HG02870 (cell line): ENCODE results near the gene ATP6V0E1.
"Not testable (repeated sequence)": the region's sequence is repeated elsewhere in the genome, so short reads cannot be mapped to it uniquely, and the experiment has no call there.

Experiments
- ATAC-seq: cut with Tn5 transposase; IDR thresholded peaks from one replicate; pipeline ENCODE4 v1.9.1; 2021; ENCODE audit warnings: mild to moderate bottlenecking, moderate library complexity; ENCODE audit not compliant: unreplicated experiment

ATP6V0E1 gene

DNA sequence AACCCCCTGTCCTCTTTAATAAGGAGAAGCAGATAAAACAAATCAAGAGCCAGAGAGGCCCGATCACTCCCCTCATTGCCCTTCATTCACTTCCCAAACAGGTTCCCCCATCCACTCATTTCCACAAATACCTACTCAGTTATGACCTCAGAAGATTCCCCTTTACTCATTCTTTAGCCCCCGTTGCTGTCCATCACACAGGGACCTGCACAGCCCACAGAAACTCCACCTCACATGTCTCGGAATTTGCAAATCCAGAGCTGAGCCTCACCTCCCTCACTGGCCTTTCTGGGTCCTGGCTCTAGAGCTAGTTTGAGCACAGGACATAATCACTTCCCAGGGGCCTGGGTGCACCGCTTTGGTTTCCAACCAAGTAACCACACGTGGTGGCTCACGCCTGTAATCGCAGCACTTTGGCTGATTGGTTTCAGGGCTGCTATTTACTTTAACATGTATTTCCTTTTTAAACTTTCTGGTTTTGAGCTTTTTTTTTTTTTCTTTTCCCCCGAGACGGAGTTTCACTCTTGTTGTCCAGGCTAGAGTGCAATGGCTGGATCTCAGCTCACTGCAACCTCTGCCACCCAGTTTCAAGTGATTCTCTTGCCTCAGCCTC lies 17.8 kb downstream of the ATP6V0E1 start:
- peak; percentile 84 for ATAC-seq

DNA sequence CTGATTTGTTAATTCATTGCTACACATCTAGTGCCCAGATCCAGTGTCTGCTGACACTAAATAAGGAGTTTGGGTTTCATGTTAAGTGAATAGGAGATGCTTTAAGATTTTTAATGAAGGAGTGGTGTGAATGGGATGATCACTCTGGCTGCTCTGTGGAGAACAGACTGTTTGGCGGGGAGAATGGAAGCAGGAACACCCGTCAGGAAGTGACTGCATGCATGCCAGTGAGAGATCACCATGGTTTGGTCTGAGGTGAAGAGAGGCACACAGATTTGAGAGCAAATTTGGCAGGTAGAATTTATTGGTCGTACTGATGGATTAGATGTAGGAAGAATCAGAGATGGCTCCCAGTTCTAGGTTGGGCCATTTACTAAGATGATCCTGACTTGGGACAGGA lies 19.8 kb downstream of the ATP6V0E1 start:
- no peak for ATAC-seq

DNA sequence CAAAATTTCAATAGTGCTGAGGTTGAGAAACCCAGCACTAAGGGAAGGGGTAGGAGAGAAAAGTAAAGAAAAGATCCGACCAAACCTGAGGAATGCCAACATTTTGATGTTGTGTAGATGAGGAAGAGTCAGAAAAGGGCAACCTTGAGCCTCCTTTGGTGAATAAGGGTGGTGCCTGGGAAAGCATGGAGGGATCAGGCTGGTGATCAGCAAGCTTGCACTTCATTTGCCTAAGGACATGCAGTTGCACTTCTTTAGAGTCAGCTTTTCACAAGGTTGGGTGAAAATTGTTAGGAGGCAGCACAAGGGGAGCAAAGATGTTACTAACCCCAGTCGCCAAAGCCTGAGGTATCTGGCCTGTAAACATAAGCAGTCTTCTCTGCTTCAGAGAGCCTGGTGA lies 20.4 kb downstream of the ATP6V0E1 start:
- no peak for ATAC-seq

DNA sequence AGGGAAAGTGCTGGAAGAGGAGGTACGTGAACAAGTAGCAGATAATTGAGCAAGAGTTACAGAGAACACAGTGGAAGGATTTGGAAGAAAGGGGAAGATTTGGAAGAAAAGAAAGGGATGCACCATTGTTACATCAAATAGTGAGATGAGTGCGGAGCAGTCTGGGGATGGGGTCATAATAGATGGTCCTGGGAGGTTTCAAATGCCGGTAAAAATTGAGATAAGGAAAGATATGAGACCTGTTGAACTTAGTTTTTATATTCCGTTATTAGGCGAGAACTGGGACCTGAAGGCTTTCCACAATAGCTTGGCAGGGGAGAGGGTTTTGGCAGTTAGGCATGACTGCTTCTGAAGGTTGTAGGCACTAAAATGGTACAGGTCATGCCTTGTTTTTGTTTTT lies 20.9 kb downstream of the ATP6V0E1 start:
- ATAC-seq, result no peak

DNA sequence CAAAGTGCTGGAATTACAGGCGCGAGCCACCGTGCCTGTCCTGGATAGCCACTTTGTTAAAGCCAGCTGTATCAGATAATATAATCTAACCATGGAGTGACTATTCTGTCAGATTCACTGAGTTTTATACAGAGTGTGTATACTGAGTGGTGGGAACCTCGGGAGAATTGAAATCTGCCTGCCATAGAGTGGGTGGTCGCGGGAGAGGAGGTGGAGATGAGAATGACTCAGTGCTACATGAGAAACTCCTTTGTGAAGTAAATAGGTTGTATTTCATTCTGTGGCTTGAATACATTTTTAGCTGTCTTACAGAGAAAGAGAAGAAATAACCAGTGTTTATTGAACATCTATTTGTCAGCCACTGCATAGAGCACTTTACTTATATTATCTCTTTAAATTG lies 26.4 kb downstream of the ATP6V0E1 start:
- ATAC-seq, result peak; percentile 63

DNA sequence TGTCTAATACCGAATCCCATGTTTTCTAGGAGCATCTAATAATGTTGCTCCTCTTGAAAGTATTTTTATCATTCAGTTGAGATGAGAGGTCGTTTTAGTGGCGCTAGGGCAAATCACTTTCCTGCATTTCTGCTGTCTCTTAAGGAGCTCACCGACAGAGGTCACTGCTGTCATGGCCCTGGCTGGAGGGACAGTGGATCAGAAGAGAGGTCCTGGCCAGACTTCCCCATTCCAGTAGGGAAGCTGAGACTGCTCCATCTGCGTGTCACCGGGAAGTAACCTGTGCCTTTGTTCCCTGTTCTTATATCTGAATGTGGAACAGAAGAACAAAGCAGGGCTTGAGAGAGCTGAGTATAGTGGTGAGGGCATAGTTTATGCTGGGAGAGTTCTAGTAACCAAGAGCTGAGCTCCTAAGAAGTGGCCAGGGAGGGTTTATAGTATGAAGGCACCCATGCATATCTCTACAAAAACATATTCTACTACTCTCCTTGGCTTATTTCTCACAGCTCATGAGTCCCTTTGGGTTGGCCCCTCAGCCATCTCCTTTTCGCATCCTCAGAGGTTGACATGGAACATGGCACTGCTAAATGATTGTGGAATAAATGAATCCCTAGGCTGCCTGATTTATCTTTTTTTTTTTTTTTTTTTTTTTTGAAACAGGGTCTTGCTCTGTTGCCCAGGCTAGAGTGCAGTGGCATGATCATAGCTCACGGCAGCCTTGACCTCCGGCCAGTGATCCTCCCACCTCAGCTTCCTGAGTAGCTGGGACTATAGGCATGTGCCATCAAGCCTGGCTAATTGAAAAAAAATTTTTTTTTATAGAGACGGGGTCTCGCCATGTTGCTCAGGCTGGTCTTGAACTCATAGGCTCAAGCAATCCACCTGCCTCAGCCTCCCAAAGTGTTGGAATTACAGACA lies 27.2 kb downstream of the ATP6V0E1 start:
- peak; percentile 26 for ATAC-seq

DNA sequence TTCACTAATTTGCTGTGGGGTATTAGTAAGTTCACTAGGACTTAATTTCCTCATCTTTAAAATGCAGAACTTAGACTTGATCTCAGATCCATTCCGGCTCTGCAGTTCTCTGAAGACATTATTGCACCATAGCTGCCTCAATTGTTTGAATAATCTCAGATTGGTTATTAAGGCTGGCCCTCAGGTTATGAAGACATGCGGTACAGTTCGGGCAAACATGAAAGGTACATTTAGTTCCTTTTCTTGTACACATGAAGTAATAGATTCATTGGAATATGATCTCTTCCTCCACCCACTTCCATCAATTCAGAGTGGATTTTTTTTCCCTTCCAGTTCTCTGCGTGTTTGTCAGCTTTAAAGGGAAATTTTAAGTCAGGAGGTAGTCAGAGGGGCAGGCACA lies 28.0 kb downstream of the ATP6V0E1 start:
- ATAC-seq, result no peak

DNA sequence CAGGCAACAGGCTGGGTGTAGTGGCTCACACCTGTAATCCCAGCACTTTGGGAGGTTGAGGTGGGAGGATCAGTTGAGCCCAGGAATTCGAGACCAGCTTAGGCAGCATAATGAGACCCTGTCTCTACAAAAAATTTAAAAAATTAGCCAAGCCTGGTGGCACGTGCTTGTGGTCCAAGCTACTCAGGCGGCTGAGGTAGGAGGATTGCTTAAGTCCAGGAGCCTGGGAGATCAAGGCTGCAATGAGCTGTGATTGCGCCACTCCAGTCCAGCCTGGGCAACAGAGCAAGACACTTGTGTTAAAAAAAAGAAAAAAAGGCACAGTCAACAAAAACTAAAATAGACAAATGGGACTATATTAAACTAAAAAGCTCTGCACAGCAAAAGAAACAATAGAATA lies 29.3 kb downstream of the ATP6V0E1 start:
- ATAC-seq, result no peak

DNA sequence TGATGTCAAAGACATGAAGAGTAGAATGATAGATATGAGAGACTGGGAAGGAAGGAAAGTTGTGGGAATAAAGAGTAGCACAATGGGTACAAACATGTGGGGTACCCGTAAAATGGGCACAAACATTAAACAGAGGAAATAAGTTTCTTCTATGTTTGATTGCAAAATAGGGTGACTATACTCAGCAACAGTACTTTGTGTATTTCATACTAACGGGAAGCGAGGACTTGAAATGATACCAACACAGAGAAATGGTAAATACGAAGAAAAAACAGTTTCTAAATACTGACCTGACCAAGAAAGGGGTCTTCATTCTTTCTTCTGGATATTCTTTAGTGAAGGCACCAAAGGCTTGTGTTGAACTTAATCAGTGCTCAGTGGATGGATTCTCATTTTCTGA lies 31.1 kb downstream of the ATP6V0E1 start:
- ATAC-seq, result no peak

DNA sequence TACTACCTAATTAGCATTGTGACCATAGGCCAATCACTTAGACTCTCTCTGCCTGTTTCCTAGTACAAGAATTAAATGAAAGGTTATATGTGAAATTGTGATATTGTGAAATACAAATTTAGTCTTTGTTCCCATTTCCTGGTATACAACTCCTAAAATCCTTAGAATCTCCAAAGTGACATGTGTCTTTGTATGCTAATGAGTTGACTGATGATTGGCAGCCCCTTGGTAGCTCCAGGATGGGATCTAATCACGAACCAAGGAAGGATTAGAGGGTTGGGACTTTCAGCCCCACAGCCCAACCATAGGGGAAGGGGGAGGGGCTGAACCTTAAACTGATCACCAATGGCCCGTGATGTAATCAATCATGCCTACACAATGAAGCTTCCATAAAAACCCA lies 31.6 kb downstream of the ATP6V0E1 start:
- no peak for ATAC-seq

DNA sequence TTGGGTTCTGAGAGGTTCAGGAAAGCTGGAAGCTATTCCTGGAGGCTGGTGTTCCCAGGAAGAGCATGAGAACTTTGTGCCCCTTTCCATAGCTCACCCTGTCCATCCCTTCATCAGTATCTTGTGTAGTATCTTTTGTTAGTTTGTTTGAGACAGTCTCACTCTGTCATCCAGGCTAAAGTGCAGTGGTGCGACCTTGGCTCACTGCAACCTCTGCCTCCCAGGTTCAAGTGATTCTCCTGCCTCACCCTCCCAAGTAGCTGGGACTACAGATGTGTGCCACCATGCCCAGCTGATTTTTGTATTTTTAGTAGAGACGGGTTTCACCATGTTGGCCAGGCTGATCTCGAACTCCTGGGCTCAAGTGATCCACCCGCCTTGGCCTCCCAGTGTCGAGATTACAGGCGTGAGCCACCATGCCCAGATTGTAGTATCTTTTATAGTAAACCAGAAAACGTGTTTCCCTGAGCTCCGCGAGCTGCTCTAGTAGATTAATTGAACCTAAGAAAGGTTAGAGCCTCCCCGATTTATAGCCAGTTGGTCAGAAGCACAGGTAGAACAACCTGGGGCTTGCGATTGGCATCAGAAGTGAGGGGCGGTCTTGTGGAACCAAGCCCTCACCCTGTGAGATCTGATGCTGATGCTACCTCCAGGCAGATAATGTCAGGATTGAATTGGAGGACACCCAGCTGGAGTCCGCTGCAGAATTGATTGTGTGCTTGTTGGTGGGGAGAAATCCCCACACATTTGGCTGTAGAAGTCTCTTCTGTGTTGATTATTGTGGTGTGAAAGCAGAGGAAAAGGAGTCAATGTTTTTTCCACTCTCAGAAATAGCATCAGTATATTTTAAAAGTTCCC lies 32.3 kb downstream of the ATP6V0E1 start:
- no peak for ATAC-seq

DNA sequence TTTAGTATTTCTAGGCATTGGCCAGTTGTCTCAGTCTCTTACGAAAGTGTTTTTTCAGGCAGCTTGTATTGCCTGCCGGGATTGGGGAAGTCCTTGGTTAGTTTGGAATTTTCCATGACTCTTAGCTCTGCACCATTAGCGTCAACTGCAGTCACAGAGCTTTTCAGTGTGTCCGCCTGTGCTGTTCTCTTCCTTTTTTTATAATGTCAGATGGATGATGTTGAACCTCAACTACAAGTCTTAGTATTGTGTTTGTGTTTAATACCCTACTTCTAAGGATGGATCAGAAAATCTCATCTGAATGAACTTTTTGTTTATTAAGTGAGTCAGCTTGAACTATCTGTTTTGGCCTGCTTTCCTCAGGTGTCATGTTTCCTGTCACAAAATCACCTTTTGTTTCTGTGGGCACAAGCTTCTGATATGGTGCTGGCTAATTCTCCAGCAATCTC lies 33.1 kb downstream of the ATP6V0E1 start:
- ATAC-seq, result no peak

DNA sequence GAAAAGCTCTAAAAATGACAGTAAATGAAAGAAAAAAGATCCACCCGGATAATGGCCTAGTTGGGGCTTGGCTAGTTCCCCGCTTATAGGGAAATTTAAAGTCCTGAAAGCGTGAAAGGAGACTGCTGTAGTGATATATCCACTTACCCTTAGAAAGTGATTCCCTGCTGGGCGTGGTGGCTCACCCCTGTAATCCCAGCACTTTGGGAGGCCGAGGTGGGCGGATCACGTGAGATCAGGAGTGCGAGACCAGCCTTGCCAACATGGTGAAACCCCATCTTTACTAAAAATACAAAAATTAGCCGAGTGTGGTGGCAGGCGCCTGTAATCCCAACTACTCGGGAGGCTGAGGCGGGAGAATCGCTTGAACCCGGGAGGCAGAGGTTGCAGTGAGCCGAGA lies 33.5 kb downstream of the ATP6V0E1 start:
- not testable (repeated sequence) for ATAC-seq

DNA sequence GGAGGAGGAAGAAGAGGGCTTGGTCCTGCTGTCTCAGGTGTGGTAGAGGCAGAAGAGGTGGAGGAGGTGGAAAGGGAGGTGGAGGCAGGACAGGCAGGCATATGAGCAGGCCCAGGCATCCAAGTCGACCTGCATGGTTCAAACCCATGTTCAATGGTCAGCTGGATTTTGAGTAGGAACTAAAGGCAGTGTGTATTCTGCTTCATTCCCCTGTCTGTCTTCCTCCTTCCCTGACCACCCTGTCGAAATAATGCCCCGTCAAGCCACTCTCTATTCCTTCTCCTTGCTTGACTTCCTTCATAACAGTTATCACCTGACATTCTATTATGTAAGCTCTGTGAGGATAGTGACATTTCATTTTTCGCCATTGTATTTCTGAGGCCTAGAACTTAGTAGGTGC lies 34.8 kb downstream of the ATP6V0E1 start:
- ATAC-seq, result no peak

DNA sequence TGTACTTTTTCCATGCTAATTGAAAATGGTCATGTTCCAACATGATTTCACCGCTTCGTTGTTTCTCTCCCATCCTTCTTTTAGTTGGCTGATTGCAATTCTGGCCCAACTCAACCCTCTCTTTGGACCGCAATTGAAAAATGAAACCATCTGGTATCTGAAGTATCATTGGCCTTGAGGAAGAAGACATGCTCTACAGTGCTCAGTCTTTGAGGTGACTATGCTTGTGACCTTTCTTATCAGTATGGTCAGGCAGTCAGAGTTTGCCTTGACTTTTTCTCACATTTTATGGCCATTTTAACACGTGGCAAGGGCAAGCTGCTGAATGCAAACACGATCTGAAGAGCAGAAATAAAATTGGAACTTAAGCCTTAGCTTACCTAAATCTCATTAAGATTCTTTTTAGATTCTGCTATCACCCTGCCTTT lies 36.6 kb downstream of the ATP6V0E1 start:
- no peak for ATAC-seq

DNA sequence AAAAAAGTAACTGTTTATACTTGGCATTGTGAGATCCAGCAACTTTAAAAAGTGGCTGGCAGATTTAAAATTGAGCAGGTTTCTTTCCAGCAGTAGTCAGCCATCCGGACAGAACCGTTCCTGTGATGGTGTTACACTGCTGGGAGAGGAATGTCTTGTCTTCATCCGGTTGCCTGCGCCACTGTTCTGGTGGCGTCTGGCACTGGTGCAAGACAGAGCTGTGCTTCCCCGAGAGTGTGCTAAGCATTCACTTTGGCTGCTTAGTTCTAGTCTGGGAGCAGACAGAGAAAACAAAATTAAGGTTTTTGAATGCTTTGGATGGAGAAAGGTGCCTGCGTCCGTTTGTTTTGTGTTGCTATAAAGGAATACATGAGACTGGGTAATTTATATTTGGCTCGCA lies 37.1 kb downstream of the ATP6V0E1 start:
- no peak for ATAC-seq

DNA sequence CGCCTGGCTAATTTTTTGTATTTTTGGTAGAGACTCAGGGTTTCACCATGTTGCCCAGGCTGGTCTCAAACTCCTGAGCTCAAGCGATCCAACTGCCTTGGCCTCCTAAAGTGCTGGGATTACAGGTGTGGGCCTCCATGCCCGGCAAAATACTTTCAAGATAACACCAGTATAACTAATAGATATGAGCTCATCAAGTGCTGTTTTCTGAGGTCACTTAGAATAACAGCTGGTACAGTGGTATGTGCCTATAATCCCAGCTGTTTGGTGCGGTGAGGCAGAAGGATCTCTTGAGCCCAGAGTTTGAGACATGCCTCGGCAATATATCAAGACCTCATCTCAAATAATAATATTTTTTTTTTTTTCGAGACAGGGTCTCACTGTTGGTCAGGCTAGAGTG lies 42.1 kb downstream of the ATP6V0E1 start:
- ATAC-seq, result no peak

DNA sequence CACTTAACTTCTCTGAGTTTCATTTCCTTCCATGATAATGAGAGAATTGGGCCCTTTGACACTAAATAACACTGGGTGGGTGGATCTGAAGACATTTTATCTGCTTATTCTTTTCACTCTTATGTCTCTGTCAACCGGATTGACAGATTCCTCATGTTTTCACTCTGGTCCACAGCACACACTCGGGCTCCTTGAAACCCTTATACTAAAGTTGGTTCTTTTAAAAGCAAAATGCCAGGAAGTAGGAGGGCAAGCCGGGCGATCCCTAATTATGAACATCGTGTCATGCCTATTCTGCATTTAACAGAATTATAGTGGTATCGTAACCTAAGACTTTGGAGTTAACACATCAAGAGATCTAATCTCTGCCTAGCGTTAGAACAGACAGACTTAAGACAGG lies 44.3 kb downstream of the ATP6V0E1 start:
- ATAC-seq, result no peak

DNA sequence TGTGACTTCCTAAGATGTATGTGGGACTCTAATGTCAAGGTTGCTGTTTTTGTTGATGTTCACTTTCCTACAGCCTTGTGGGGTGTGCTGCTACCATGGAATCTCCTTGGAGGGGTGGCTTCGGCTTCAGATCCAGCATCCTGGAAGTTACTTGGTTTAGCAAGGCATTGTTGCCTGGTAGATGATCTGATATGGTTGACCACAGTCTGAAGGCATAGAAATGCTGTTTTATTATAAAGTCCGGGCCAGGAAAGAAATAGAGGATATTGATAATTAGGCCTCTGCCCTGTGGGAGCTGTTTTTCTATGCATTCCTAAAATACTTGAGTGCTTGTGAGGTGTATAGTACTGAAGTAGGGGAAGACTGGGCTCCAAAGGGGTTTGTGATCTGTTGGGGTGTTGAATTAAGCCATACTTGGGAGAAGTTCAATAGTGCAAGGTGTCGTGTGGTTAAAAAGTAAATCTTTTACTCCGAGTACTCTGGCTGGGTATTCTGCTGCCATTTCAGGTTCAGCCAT lies 45.3 kb downstream of the ATP6V0E1 start:
- no peak for ATAC-seq

DNA sequence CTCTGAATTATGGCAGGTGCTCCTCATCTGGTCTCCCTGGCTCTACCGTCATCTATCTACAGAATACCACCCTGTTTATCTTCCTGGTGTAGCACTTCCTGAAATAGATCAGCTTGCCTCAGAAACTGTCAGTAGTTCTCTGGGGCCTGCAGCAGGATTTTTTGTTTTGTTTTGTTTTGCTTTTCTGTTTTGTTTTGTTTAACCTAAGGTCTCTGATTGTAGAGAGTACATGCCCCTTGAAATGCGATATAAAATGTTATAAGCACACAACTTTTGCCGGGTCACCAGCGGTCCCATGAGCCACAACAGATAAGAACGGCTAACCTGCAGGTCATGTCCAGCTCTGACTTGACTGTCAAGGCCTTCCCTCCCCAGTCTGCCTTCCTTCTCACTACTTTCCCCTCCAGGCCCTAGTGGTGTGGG lies 45.9 kb downstream of the ATP6V0E1 start:
- ATAC-seq, result no peak

DNA sequence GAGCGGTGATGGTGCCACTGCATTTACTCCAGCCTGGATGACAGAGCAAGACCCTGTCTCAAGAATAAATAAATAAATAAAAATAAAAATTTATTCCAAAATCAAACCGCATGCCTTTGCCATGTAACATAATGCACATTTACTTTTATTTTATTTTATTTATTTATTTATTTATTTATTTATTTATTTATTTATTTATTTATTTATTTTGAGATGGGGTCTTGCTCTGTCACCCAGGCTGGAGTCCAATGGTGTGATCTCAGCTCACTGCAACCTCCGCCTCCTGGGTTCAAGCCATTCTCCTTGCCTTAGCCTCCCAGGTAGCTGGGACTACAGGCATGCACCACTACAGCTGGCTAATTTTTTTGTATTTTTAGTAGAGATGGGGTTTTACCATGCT lies 48.5 kb downstream of the ATP6V0E1 start:
- ATAC-seq, result not testable (repeated sequence)
